Activated naive CD4-positive, alpha-beta T cell treated with anti-CD3 and anti-CD28 coated beads, Interleukin-2, amount 10 ng/mL, durations not matched to agents 7 days and 5 days (primary cell): ENCODE measurements around the gene DIP2B.
"Not testable (repeated sequence)": the region's sequence is repeated elsewhere in the genome, so short reads cannot be mapped to it uniquely, and the experiment has no call there.

Experiments
- CTCF ChIA-PET: fragments of 350-600 bp; sonication (Branson Sonifier 250); formaldehyde crosslinking; loops from one replicate; lab custom pipeline; 2021; ENCODE audit warnings: antibody characterized with exemption; lab: Charles Lee
- DNase-seq: peaks from one replicate; pipeline ENCODE4 v3.0.0-alpha.2; 2020
- H3K27ac Mint-ChIP-seq: one replicate; pipeline ENCODE4 v1.8.0; 2021; ENCODE audit warnings: mild to moderate bottlenecking, moderate library complexity, mixed read lengths
- H3K27me3 Mint-ChIP-seq: one replicate; pipeline ENCODE4 v1.8.0; 2021; ENCODE audit warnings: mild to moderate bottlenecking, mixed read lengths
- H3K36me3 Mint-ChIP-seq: one replicate; pipeline ENCODE4 v1.8.0; 2021; ENCODE audit warnings: mixed read lengths
- H3K4me1 Mint-ChIP-seq: one replicate; pipeline ENCODE4 v1.8.0; 2021; ENCODE audit warnings: mixed read lengths
- H3K4me3 Mint-ChIP-seq: one replicate; pipeline ENCODE4 v1.8.0; 2021; ENCODE audit warnings: mild to moderate bottlenecking, moderate library complexity, mixed read lengths
- H3K9me3 Mint-ChIP-seq: one replicate; pipeline ENCODE4 v1.8.0; 2021; ENCODE audit warnings: mixed read lengths

The DIP2B gene

GRCh38 chr12:50529345-50529744 is 24.6 kb downstream of the DIP2B start:
- no peak for DNase-seq
- H3K36me3 Mint-ChIP-seq: peaks cover 22% of the 10 kb centered on the region
- no peak overlapping the region for H3K4me3 Mint-ChIP-seq
- no peaks in the 10 kb centered on the region for H3K27me3 Mint-ChIP-seq
- peaks cover 39% of the 10 kb centered on the region for H3K4me1 Mint-ChIP-seq
- H3K27ac Mint-ChIP-seq: peak overlapping the region; percentile 64
- no peaks in the 10 kb centered on the region for H3K9me3 Mint-ChIP-seq
- CTCF ChIA-PET: interaction anchor here (1.1 kb wide), 1 partner anchor 25 kb away, joined by 3 read pairs; no protein-coding TSS in a partner anchor

- no peak for DNase-seq
- Mint-ChIP-seq H3K4me1 (peaks cover 35% of the 10 kb centered on the region), H3K36me3 (peaks cover 20% of the 10 kb centered on the region), H3K27ac (no peak overlapping the region), H3K27me3 (no peaks in the 10 kb centered on the region), H3K4me3 (no peak overlapping the region), H3K9me3 (no peaks in the 10 kb centered on the region)
- CTCF ChIA-PET: no interaction called here
These were observed 25.7 kb downstream of the DIP2B start for GRCh38 chr12:50530532-50530931.

- CTCF ChIA-PET: interaction anchor here (0.9 to 1.4 kb wide), 5 partner anchors 10 to 27 kb away, joined by 3 to 4 read pairs (median 4); no protein-coding TSS in a partner anchor
These were observed 28.4 kb downstream of the DIP2B start for GRCh38 chr12:50533203-50533584.

GRCh38 chr12:50533971-50534370 is 29.2 kb downstream of the DIP2B start:
- CTCF ChIA-PET: no interaction called here
- no peaks in the 10 kb centered on the region for H3K9me3 Mint-ChIP-seq
- DNase-seq: no peak
- no peaks in the 10 kb centered on the region for H3K27me3 Mint-ChIP-seq
- no peak overlapping the region for H3K27ac Mint-ChIP-seq
- H3K36me3 Mint-ChIP-seq: peaks cover 19% of the 10 kb centered on the region
- peaks cover 24% of the 10 kb centered on the region for H3K4me1 Mint-ChIP-seq
- no peak overlapping the region for H3K4me3 Mint-ChIP-seq

More at GRCh38 chr12:50533203-50533584, 28.4 kb downstream of the DIP2B start:
- no peak for DNase-seq
- Mint-ChIP-seq H3K4me1 (peaks cover 30% of the 10 kb centered on the region), H3K27ac (no peak overlapping the region), H3K4me3 (no peak overlapping the region), H3K36me3 (peaks cover 21% of the 10 kb centered on the region), H3K9me3 (no peaks in the 10 kb centered on the region), H3K27me3 (no peaks in the 10 kb centered on the region)

GRCh38 chr12:50536831-50537537 is 32.2 kb downstream of the DIP2B start:
- Mint-ChIP-seq H3K4me3 (no peak overlapping the region), H3K36me3 (peaks cover 20% of the 10 kb centered on the region), H3K4me1 (peaks cover 24% of the 10 kb centered on the region), H3K27ac (no peak overlapping the region), H3K27me3 (no peaks in the 10 kb centered on the region), H3K9me3 (no peaks in the 10 kb centered on the region)
- DNase-seq: no peak
- CTCF ChIA-PET: interaction anchor here (0.8 to 1.5 kb wide), 3 partner anchors 17 to 103 kb away, joined by 3 to 4 read pairs (median 3); partner anchors contain the start of gene DIP2B

GRCh38 chr12:50537538-50537919 is 32.7 kb downstream of the DIP2B start:
- no peak overlapping the region for H3K27ac Mint-ChIP-seq
- peaks cover 20% of the 10 kb centered on the region for H3K36me3 Mint-ChIP-seq
- no peak overlapping the region for H3K4me3 Mint-ChIP-seq
- H3K4me1 Mint-ChIP-seq: peaks cover 28% of the 10 kb centered on the region
- no peak for DNase-seq
- CTCF ChIA-PET: interaction anchor here (0.8 to 1.5 kb wide), 3 partner anchors 17 to 103 kb away, joined by 3 to 4 read pairs (median 3); partner anchors contain the start of gene DIP2B
- H3K9me3 Mint-ChIP-seq: no peaks in the 10 kb centered on the region
- no peaks in the 10 kb centered on the region for H3K27me3 Mint-ChIP-seq

GRCh38 chr12:50538182-50538581 is 33.4 kb downstream of the DIP2B start:
- Mint-ChIP-seq H3K4me3 (no peak overlapping the region), H3K4me1 (peaks cover 33% of the 10 kb centered on the region), H3K36me3 (peaks cover 23% of the 10 kb centered on the region), H3K27ac (no peak overlapping the region), H3K27me3 (no peaks in the 10 kb centered on the region), H3K9me3 (no peaks in the 10 kb centered on the region)
- no peak for DNase-seq
- CTCF ChIA-PET: interaction anchor here (0.8 to 1.5 kb wide), 4 partner anchors 14 to 102 kb away, joined by 3 to 4 read pairs (median 3); partner anchors contain the start of gene DIP2B

- CTCF ChIA-PET: no interaction called here
- Mint-ChIP-seq H3K4me3 (no peak overlapping the region), H3K4me1 (peaks cover 32% of the 10 kb centered on the region), H3K27me3 (no peaks in the 10 kb centered on the region), H3K27ac (no peak overlapping the region), H3K36me3 (peaks cover 24% of the 10 kb centered on the region), H3K9me3 (no peaks in the 10 kb centered on the region)
- DNase-seq: no peak
These were observed 36.4 kb downstream of the DIP2B start for GRCh38 chr12:50541139-50541538.

- DNase-seq: no peak
- CTCF ChIA-PET: no interaction called here
- H3K36me3 Mint-ChIP-seq: peaks cover 23% of the 10 kb centered on the region
- no peak overlapping the region for H3K4me3 Mint-ChIP-seq
- no peaks in the 10 kb centered on the region for H3K9me3 Mint-ChIP-seq
- no peaks in the 10 kb centered on the region for H3K27me3 Mint-ChIP-seq
- peak overlapping the region; percentile 56 for H3K27ac Mint-ChIP-seq
- peaks cover 27% of the 10 kb centered on the region for H3K4me1 Mint-ChIP-seq
These were observed 37.7 kb downstream of the DIP2B start for GRCh38 chr12:50542448-50542847.

GRCh38 chr12:50543188-50543587 is 38.4 kb downstream of the DIP2B start:
- CTCF ChIA-PET: interaction anchor here (1.4 kb wide), 1 partner anchor 10 kb away, joined by 3 read pairs; no protein-coding TSS in a partner anchor
- Mint-ChIP-seq H3K36me3 (peaks cover 16% of the 10 kb centered on the region), H3K27ac (peak overlapping the region; percentile 56), H3K4me1 (peaks cover 21% of the 10 kb centered on the region)
- not testable (repeated sequence) for H3K4me3 Mint-ChIP-seq, H3K9me3 Mint-ChIP-seq, H3K27me3 Mint-ChIP-seq, DNase-seq

GRCh38 chr12:50545213-50545612 is 40.4 kb downstream of the DIP2B start:
- Mint-ChIP-seq H3K27ac (no peak overlapping the region), H3K4me1 (peaks cover 16% of the 10 kb centered on the region), H3K27me3 (no peaks in the 10 kb centered on the region), H3K4me3 (no peak overlapping the region), H3K9me3 (no peaks in the 10 kb centered on the region), H3K36me3 (peaks cover 11% of the 10 kb centered on the region)
- CTCF ChIA-PET: interaction anchor here (0.9 kb wide), 1 partner anchor 54 kb away, joined by 3 read pairs; no protein-coding TSS in a partner anchor
- DNase-seq: no peak

GRCh38 chr12:50545786-50546185 is 41.0 kb downstream of the DIP2B start:
- no peak overlapping the region for H3K27ac Mint-ChIP-seq
- no peak overlapping the region for H3K4me3 Mint-ChIP-seq
- no peaks in the 10 kb centered on the region for H3K27me3 Mint-ChIP-seq
- CTCF ChIA-PET: no interaction called here
- H3K36me3 Mint-ChIP-seq: peaks cover 11% of the 10 kb centered on the region
- peaks cover 16% of the 10 kb centered on the region for H3K4me1 Mint-ChIP-seq
- no peaks in the 10 kb centered on the region for H3K9me3 Mint-ChIP-seq
- no peak for DNase-seq

- Mint-ChIP-seq H3K4me3 (no peak overlapping the region), H3K27me3 (no peaks in the 10 kb centered on the region), H3K27ac (no peak overlapping the region), H3K36me3 (peaks cover 14% of the 10 kb centered on the region), H3K9me3 (no peaks in the 10 kb centered on the region), H3K4me1 (peaks cover 13% of the 10 kb centered on the region)
- no peak for DNase-seq
- CTCF ChIA-PET: interaction anchor here (0.6 to 1.3 kb wide), 2 partner anchors 9 to 152 kb away, joined by 3 read pairs; no protein-coding TSS in a partner anchor
These were observed 41.9 kb downstream of the DIP2B start for GRCh38 chr12:50546441-50547318.

GRCh38 chr12:50547742-50548141 is 43.0 kb downstream of the DIP2B start:
- DNase-seq: no peak
- Mint-ChIP-seq H3K27ac (no peak overlapping the region), H3K36me3 (peaks cover 18% of the 10 kb centered on the region), H3K4me3 (no peak overlapping the region), H3K9me3 (no peaks in the 10 kb centered on the region), H3K4me1 (peaks cover 7% of the 10 kb centered on the region), H3K27me3 (no peaks in the 10 kb centered on the region)
- CTCF ChIA-PET: interaction anchor here (0.6 to 1.3 kb wide), 2 partner anchors 8 to 153 kb away, joined by 3 read pairs; no protein-coding TSS in a partner anchor
